Trophoblast cell (in vitro differentiated cells and primary cell): ENCODE data around the gene TPST1.

Source experiments
- DNase-seq, 2 donors: peaks; one replicate each; pipeline ENCODE4 v3.0.0-alpha.2; 2016
- H2AFZ ChIP-seq: 2 replicates; pipeline ENCODE4 v1.6.1; 2013; ENCODE audit warnings: low read length, moderate library complexity, mild to moderate bottlenecking; ENCODE audit not compliant: insufficient read depth, poor library complexity
- H2AK5ac ChIP-seq: 2 replicates; pipeline ENCODE4 v1.6.1; 2013; ENCODE audit warnings: mild to moderate bottlenecking, low read length
- H2BK120ac ChIP-seq: 2 replicates; pipeline ENCODE4 v1.6.1; 2013; ENCODE audit warnings: low read length, mild to moderate bottlenecking, moderate library complexity; ENCODE audit not compliant: insufficient read depth, poor library complexity
- H2BK12ac ChIP-seq: 2 replicates; pipeline ENCODE4 v1.6.1; 2013; ENCODE audit warnings: mild to moderate bottlenecking, low read length, moderate library complexity
- H2BK5ac ChIP-seq: 2 replicates; pipeline ENCODE4 v1.6.1; 2013; ENCODE audit warnings: low read length, low read depth, moderate library complexity, mild to moderate bottlenecking; ENCODE audit not compliant: poor library complexity
- H3K14ac ChIP-seq: 2 replicates; pipeline ENCODE4 v1.6.1; 2013; ENCODE audit warnings: mild to moderate bottlenecking, low read length
- H3K18ac ChIP-seq: 2 replicates; pipeline ENCODE4 v1.6.1; 2013; ENCODE audit warnings: mild to moderate bottlenecking, low read length
- H3K23ac ChIP-seq: 2 replicates; pipeline ENCODE4 v1.6.1; 2013; ENCODE audit warnings: low read length
- H3K27ac ChIP-seq: 2 replicates; pipeline ENCODE4 v1.5.1; 2013; ENCODE audit warnings: low read depth, mild to moderate bottlenecking, inconsistent platforms, low read length, moderate library complexity
- H3K27me3 ChIP-seq: 2 replicates; pipeline ENCODE4 v1.6.1; 2013; ENCODE audit warnings: inconsistent platforms, mild to moderate bottlenecking, low read length, moderate library complexity; ENCODE audit not compliant: insufficient read depth
- H3K36me3 ChIP-seq, 2 experiments: 1 replicate in 1 of 2; 2 replicates in 1 of 2; pipeline ENCODE4 v1.6.1; 2013; ENCODE audit warnings: low read length in 2 of 2, mild to moderate bottlenecking in 2 of 2, moderate library complexity in 1 of 2; ENCODE audit not compliant: insufficient read depth in 2 of 2, control insufficient read depth in 1 of 2
- H3K4ac ChIP-seq: 2 replicates; pipeline ENCODE4 v1.6.1; 2013; ENCODE audit warnings: low read depth, mild to moderate bottlenecking, low read length, moderate library complexity
- H3K4me1 ChIP-seq, 2 experiments: 1 replicate in 1 of 2; 2 replicates in 1 of 2; pipeline ENCODE4 v1.6.1; 2013; ENCODE audit warnings: low read length in 2 of 2, mild to moderate bottlenecking in 2 of 2, moderate library complexity in 1 of 2; ENCODE audit not compliant: insufficient read depth in 2 of 2, control insufficient read depth in 1 of 2
- H3K4me2 ChIP-seq: 2 replicates; pipeline ENCODE4 v1.6.1; 2013; ENCODE audit warnings: inconsistent platforms, mild to moderate bottlenecking, low read length, moderate library complexity
- H3K4me3 ChIP-seq: 2 replicates; pipeline ENCODE4 v1.5.1; 2013; ENCODE audit warnings: mild to moderate bottlenecking, low read depth, low read length, inconsistent platforms
- H3K79me1 ChIP-seq: one replicate; pipeline ENCODE4 v1.6.1; 2013; ENCODE audit warnings: low read length
- H3K79me2 ChIP-seq: 2 replicates; pipeline ENCODE4 v1.6.1; 2013; ENCODE audit warnings: low read length, mild to moderate bottlenecking; ENCODE audit not compliant: control insufficient read depth, insufficient read depth, poor library complexity
- H3K9ac ChIP-seq: 2 replicates; pipeline ENCODE4 v1.6.1; 2013; ENCODE audit warnings: mild to moderate bottlenecking, low read length
- H3K9me3 ChIP-seq: 2 replicates; pipeline ENCODE4 v1.6.1; 2013; ENCODE audit warnings: low read depth, mild to moderate bottlenecking, control low read depth, inconsistent platforms, low read length; ENCODE audit not compliant: insufficient read depth
- H4K12ac ChIP-seq: 2 replicates; pipeline ENCODE4 v1.6.1; 2013; ENCODE audit warnings: low read depth, mild to moderate bottlenecking, low read length, moderate library complexity
- H4K8ac ChIP-seq: 2 replicates; pipeline ENCODE4 v1.6.1; 2013; ENCODE audit warnings: low read depth, mild to moderate bottlenecking, low read length, moderate library complexity
- H4K91ac ChIP-seq: one replicate; pipeline ENCODE4 v1.6.1; 2013; ENCODE audit warnings: low read depth, mild to moderate bottlenecking, low read length, moderate library complexity
- WGBS: extraction: QIAGEN DNeasy Blood & Tissue Kit; methylation state at CpG from one replicate; pipeline ENCODE4 v1.1.7; 2013; ENCODE audit warnings: missing lambda C conversion rate; ENCODE audit not compliant: insufficient read length, insufficient coverage; ENCODE audit errors: extremely low coverage; 5-methylcytosine and 5-hydroxymethylcytosine counted together

Gene TPST1

DNA sequence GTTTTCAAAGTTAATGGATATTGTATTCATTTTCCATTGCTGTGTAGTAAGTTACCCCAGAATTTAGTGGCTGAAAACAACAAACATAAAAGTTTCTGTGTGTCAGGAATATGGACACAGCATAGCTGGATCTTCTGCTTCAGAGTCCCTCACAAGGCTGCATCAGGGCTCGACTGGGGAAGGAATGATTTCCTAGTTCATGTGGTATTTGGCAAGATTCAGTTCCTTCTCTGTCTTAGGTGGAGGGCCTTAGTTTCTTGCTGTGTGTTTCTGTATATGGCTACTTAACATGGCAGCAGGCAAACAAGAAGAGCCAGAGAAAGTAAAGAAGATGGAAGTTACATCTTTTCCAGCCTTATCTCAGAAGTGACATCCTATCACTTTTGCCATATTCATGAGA is 51.1 kb downstream of the TPST1 start:
- no CpG with 5 or more reads among the region's 1 CpG for WGBS
- no peak overlapping the region for H3K4me3 ChIP-seq
- H3K4ac ChIP-seq = no peak overlapping the region
- H2AFZ ChIP-seq = no peak overlapping the region
- no peak overlapping the region for H2BK12ac ChIP-seq
- H3K79me1 ChIP-seq = no peaks in the 10 kb centered on the region
- peaks cover 0 to 1% of the 10 kb centered on the region in 2 experiments for H3K4me1 ChIP-seq
- no peak overlapping the region for H3K27ac ChIP-seq
- H3K36me3 ChIP-seq = peaks cover 0 to 1% of the 10 kb centered on the region in 2 experiments
- H3K18ac ChIP-seq = no peak overlapping the region
- no peak overlapping the region for H3K23ac ChIP-seq
- H4K8ac ChIP-seq = no peak overlapping the region
- no peaks in the 10 kb centered on the region for H3K27me3 ChIP-seq
- no peak overlapping the region for H3K14ac ChIP-seq
- DNase-seq = no peak
- H3K9me3 ChIP-seq = no peaks in the 10 kb centered on the region
- no peak overlapping the region for H4K12ac ChIP-seq
- H3K4me2 ChIP-seq = no peak overlapping the region
- no peak overlapping the region for H2BK120ac ChIP-seq
- H3K79me2 ChIP-seq = no peaks in the 10 kb centered on the region
- no peak overlapping the region for H3K9ac ChIP-seq
- H2AK5ac ChIP-seq = no peak overlapping the region
- no peak overlapping the region for H2BK5ac ChIP-seq
- no peak overlapping the region for H4K91ac ChIP-seq

DNA sequence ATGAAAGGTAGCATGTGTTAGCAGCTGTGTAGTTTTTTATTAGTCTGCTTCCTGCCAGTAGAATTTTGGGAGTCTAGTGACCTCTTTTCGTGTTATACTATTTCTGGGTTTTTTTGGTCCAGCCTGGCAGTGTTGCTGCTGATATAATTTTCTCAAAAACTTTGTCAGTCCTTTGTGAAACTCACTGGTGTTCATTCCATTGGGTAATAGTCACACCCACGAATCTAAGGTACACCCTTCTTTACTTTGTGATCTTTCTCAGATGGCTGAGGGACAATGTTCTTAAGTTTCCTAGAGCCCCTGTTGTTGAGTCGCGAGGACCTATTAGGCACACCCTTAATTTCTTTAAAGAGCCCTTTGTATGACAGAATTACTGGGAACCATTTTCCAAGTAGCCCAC is 52.3 kb downstream of the TPST1 start:
- H3K4me2 ChIP-seq = no peak overlapping the region
- H3K27ac ChIP-seq = no peak overlapping the region
- H4K91ac ChIP-seq = no peak overlapping the region
- H3K4ac ChIP-seq = no peak overlapping the region
- no peaks in the 10 kb centered on the region for H3K27me3 ChIP-seq
- H3K9ac ChIP-seq = no peak overlapping the region
- H2BK5ac ChIP-seq = no peak overlapping the region
- H3K14ac ChIP-seq = no peak overlapping the region
- H3K4me1 ChIP-seq = peaks cover 0 to 1% of the 10 kb centered on the region in 2 experiments
- no peak overlapping the region for H3K4me3 ChIP-seq
- no peak overlapping the region for H2AK5ac ChIP-seq
- H4K8ac ChIP-seq = no peak overlapping the region
- H4K12ac ChIP-seq = no peak overlapping the region
- peaks cover 0 to 1% of the 10 kb centered on the region in 2 experiments for H3K36me3 ChIP-seq
- no peaks in the 10 kb centered on the region for H3K79me1 ChIP-seq
- no peaks in the 10 kb centered on the region for H3K9me3 ChIP-seq
- no peak overlapping the region for H2BK120ac ChIP-seq
- no peak overlapping the region for H2AFZ ChIP-seq
- DNase-seq = peak in 1 of 2 donors; percentile 24
- H2BK12ac ChIP-seq = no peak overlapping the region
- no CpG with 5 or more reads among the region's 4 CpGs for WGBS
- H3K79me2 ChIP-seq = no peaks in the 10 kb centered on the region
- no peak overlapping the region for H3K23ac ChIP-seq
- no peak overlapping the region for H3K18ac ChIP-seq

DNA sequence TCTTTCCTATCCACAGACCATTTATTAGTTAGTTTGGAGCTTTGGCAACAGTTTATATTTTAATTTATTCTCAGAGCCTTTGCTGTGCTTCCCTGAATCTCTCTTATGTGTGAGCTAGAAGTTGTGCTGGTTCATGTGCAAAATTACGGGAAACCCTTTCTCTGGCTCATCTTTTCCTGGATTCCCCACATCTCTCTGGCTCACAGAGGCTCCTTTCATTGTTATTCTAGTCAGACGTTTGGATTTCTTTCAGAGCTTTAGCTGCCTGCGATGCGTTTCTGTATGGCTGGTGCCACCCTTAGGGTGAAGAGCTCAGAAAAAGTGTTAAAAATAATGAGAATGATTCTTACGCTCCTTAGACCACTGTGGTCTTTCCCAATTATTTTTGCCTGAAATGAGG is 53.3 kb downstream of the TPST1 start:
- no peak overlapping the region for H2BK120ac ChIP-seq
- no peaks in the 10 kb centered on the region for H3K79me1 ChIP-seq
- no peak overlapping the region for H3K9ac ChIP-seq
- H3K23ac ChIP-seq = no peak overlapping the region
- no peak overlapping the region for H3K27ac ChIP-seq
- no peak overlapping the region for H3K4me2 ChIP-seq
- H3K18ac ChIP-seq = no peak overlapping the region
- H3K4ac ChIP-seq = no peak overlapping the region
- H3K27me3 ChIP-seq = no peaks in the 10 kb centered on the region
- H2AK5ac ChIP-seq = no peak overlapping the region
- H3K79me2 ChIP-seq = no peaks in the 10 kb centered on the region
- no peak for DNase-seq
- WGBS = no CpG with 5 or more reads among the region's 5 CpGs
- H4K12ac ChIP-seq = no peak overlapping the region
- H2BK12ac ChIP-seq = no peak overlapping the region
- no peak overlapping the region for H2BK5ac ChIP-seq
- H4K91ac ChIP-seq = no peak overlapping the region
- no peak overlapping the region for H3K14ac ChIP-seq
- H3K4me1 ChIP-seq = peaks cover 0 to 1% of the 10 kb centered on the region in 2 experiments
- H4K8ac ChIP-seq = no peak overlapping the region
- H3K36me3 ChIP-seq = peaks cover 0 to 1% of the 10 kb centered on the region in 2 experiments
- H3K4me3 ChIP-seq = no peak overlapping the region
- H2AFZ ChIP-seq = no peak overlapping the region
- no peaks in the 10 kb centered on the region for H3K9me3 ChIP-seq

DNA sequence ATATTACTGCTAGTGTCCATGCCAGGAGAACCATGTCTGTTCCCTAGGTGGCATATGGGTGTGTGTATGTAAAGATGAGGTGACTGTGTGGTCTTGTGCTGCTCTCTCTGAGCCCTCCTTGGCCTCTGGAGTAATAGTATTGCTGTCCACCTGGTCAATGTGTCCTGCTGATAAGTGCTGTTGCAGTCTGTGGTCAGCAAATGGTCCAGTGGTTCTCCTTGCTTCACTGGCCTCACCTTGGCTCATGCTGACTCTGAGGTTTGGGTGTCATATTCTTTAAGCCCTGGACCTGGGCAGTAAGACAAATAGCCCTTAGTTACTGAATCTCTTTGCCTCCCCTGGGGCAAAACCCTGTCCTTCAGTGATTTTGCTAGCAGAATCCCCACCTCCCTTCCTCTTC is 56.8 kb downstream of the TPST1 start:
- H3K4me2 ChIP-seq = no peak overlapping the region
- peaks cover 0 to 2% of the 10 kb centered on the region in 2 experiments for H3K36me3 ChIP-seq
- no peak overlapping the region for H4K91ac ChIP-seq
- no peak overlapping the region for H3K9ac ChIP-seq
- DNase-seq = no peak
- no peak overlapping the region for H2BK5ac ChIP-seq
- no peak overlapping the region for H4K12ac ChIP-seq
- no peaks in the 10 kb centered on the region for H3K4me1 ChIP-seq
- no peak overlapping the region for H2AK5ac ChIP-seq
- H3K79me1 ChIP-seq = no peaks in the 10 kb centered on the region
- H3K23ac ChIP-seq = no peak overlapping the region
- H2BK120ac ChIP-seq = no peak overlapping the region
- H3K4ac ChIP-seq = no peak overlapping the region
- no peak overlapping the region for H3K18ac ChIP-seq
- H3K14ac ChIP-seq = no peak overlapping the region
- H3K27ac ChIP-seq = no peak overlapping the region
- no peaks in the 10 kb centered on the region for H3K79me2 ChIP-seq
- no peak overlapping the region for H2BK12ac ChIP-seq
- peaks cover 3% of the 10 kb centered on the region for H3K9me3 ChIP-seq
- no peak overlapping the region for H2AFZ ChIP-seq
- H4K8ac ChIP-seq = no peak overlapping the region
- H3K27me3 ChIP-seq = no peaks in the 10 kb centered on the region
- no peak overlapping the region for H3K4me3 ChIP-seq
